ENCODE measurements around the gene SDK2. TPM values are rescaled to one million over a fixed set of nuclear protein-coding genes. Genes with fewer than 3 reads are reported as not detected.
A peak's percentile ranks its signal among the peaks of the same experiment; 100 is the strongest.

SDK2 gene
- total RNA-seq, 2 donors from 2014 or later, result 16.5 to 26.3 TPM

DNA sequence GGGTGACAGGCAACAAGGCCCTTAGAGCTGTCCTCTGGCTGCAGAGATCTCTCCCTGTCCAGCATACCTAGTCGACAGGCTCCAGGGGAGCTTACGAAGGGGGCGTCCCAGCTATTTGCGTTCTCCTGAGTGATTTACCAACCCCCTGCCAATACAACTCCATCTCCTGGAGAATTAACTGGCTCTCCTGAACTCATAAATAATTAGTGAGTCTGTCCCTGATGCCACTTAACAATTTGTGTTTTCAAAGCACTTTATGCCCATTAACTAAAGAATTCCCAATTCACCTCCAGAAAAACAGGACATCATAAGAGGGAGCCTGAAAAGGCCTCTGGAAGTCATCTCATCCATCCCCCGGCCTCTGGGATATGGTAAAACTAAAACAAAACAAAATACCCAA, 26.7 kb downstream of the SDK2 start:
- TF ChIP-seq CTCF (IDR thresholded peaks at IDR 0.05) (no peak), POLR2AphosphoS5 (IDR thresholded peaks at IDR 0.05) (no peak), POLR2A (IDR thresholded peaks at IDR 0.05) (no peak)
- 80% methylated on average over 5 of the region's 5 CpGs for WGBS
- Histone ChIP-seq H3K36me3 (no peaks in the 10 kb centered on the region), H3K4me1 (replicated peaks) (no peaks in the 10 kb centered on the region), H3K27ac (no peak overlapping the region), H3K9me3 (no peaks in the 10 kb centered on the region), H3K4me3 (no peak overlapping the region), H3K27me3 (replicated peaks; ENCODE audit: insufficient read depth) (no peaks in the 10 kb centered on the region)
- intact Hi-C loops (cut with DNase I), result no loop called here
- DNase-seq (ENCODE audit: low spot score), result no peak

DNA sequence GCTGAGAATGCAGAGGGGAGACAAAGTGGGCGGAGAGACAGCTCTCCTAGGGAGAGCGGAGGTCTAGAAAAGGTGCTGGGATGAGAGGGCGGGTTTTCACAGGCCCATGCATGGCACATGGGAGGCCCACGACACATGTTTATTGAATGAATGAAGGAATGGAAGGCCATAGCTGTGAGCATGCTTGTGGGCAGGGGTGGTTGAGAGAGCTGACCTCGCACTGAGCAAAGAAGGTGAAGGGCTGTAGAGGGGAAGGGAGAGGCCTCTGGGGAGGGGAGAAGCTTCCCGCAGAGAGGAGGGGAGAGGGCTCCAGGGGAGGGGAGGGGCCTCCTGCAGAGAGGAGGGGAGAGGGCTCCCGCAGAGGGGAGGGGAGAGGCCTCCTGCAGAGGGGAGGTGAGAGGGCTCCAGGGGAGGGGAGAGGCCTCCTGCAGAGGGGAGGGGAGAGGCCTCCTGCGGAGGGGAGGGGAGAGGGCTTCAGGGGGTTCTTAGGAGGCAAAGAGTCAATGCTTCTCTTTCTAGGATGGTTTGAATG, 27.3 kb downstream of the SDK2 start:
- no peaks in the 10 kb centered on the region for H3K27me3 ChIP-seq (replicated peaks; ENCODE audit: insufficient read depth)
- H3K27ac ChIP-seq, result no peak overlapping the region
- H3K9me3 ChIP-seq, result no peaks in the 10 kb centered on the region
- no peaks in the 10 kb centered on the region for H3K4me1 ChIP-seq (replicated peaks)
- no peaks in the 10 kb centered on the region for H3K36me3 ChIP-seq
- TF ChIP-seq CTCF (IDR thresholded peaks at IDR 0.05) (no peak), POLR2A (IDR thresholded peaks at IDR 0.05) (no peak), POLR2AphosphoS5 (IDR thresholded peaks at IDR 0.05) (no peak)
- intact Hi-C loops (cut with DNase I), result no loop called here
- no peak overlapping the region for H3K4me3 ChIP-seq
- 72% methylated on average over 8 of the region's 8 CpGs for WGBS
- DNase-seq (ENCODE audit: low spot score), result no peak

GRCh38 chr17:73616120-73616872, 27.9 kb downstream of the SDK2 start:
- intact Hi-C loops (cut with DNase I), result no loop called here
- Histone ChIP-seq H3K27me3 (replicated peaks; ENCODE audit: insufficient read depth) (no peaks in the 10 kb centered on the region), H3K4me3 (no peak overlapping the region), H3K9me3 (no peaks in the 10 kb centered on the region), H3K4me1 (replicated peaks) (no peaks in the 10 kb centered on the region), H3K36me3 (no peaks in the 10 kb centered on the region), H3K27ac (no peak overlapping the region)
- TF ChIP-seq CTCF (IDR thresholded peaks at IDR 0.05) (no peak), POLR2A (IDR thresholded peaks at IDR 0.05) (no peak), POLR2AphosphoS5 (IDR thresholded peaks at IDR 0.05) (no peak)
- WGBS, result 58% methylated on average over 15 of the region's 15 CpGs
- no peak for DNase-seq (ENCODE audit: low spot score)

- DNase-seq (ENCODE audit: low spot score), result no peak
- Histone ChIP-seq H3K4me3 (no peak overlapping the region), H3K36me3 (no peaks in the 10 kb centered on the region), H3K4me1 (replicated peaks) (no peaks in the 10 kb centered on the region), H3K27me3 (replicated peaks; ENCODE audit: insufficient read depth) (no peaks in the 10 kb centered on the region), H3K9me3 (no peaks in the 10 kb centered on the region), H3K27ac (peak overlapping the region in 1 of 2 donors; percentile 51)
- TF ChIP-seq POLR2AphosphoS5 (IDR thresholded peaks at IDR 0.05) (no peak), POLR2A (IDR thresholded peaks at IDR 0.05) (no peak), CTCF (IDR thresholded peaks at IDR 0.05) (no peak)
- WGBS, result 58% methylated on average over 8 of the region's 9 CpGs
- intact Hi-C loops (cut with DNase I), result no loop called here
Measured at GRCh38 chr17:73614256-73614655, 30.0 kb downstream of the SDK2 start.

All from prostate gland (tissue), 2 donors.